SIG-M5 (cell line): ENCODE measurements around the gene KIF4B.
"Not testable (repeated sequence)": the region's sequence is repeated elsewhere in the genome, so short reads cannot be mapped to it uniquely, and the experiment has no call there.

Source experiments
- DNase-seq: peaks from one replicate; lab custom pipeline; 2025; lab: John Stamatoyannopoulos, UW

KIF4B gene

DNA sequence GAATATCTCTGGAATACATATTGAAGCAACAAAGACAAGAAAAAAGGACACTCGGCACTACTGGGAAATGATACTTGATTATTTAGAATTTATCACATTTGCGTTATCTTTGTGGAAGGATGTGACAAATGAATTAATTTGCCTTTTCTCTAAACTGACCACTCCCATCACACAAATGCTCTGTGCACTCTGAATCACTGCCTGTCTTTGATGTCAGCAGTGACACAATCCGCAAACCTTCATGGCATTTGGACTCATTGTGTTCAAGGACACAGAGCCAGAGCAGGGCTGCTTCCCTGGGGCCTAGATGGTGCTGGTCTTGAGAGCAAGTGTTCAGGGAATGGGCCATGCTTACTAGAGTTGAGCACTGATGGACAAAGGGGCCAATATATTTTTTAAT lies 4.9 kb upstream of the KIF4B start:
- no peak for DNase-seq

DNA sequence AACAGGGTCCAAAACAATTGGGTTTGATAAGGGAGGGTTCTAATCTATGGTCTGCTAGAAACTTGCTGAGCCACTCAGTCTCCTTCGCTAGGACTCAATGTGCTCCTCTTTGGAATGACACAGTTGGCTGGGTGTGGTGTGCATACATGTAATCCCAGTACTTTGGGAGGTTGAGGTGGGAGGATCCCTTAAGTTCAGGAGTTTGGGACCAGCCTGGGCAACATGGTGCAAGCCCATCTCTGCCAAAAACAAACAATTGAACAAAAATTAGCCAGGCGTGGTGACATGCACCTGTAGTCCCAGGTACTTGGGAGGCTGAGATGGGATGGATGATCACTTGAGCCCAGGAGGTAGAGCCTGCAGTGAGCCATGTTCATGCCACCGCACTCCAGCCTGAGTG lies 2.7 kb upstream of the KIF4B start:
- DNase-seq, result no peak

DNA sequence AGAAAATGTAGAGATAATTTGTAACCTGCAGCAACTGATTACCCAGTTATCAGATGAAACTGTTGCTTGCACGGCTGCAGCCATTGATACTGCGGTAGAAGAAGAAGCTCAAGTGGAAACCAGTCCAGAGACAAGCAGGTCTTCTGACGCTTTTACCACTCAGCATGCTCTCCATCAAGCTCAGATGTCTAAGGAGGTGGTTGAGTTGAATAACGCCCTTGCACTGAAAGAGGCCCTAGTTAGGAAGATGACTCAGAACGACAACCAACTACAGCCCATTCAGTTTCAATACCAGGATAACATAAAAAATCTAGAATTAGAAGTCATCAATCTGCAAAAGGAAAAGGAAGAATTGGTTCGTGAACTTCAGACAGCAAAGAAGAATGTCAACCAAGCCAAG lies 1.7 kb downstream of the KIF4B start:
- no peak for DNase-seq

DNA sequence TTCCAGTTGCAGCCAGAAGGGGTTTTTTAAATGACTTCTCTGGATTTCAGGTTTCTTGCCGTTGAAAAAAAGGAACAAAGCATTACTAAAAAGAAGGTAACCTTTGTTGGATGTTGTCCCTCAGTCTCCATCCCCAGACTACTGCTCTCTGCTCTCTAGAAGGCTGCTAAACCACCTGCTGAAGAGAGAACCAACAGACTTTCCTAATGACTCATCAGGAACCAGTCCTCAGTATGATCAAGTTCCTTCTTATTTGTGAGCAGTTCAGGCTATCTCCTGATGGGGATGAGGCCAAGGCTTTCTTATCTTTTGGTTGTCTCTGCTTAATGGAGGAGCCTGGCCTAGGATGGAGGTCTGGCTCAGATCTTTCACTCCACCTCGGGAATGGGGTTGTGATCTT lies 4.1 kb downstream of the KIF4B start:
- no peak for DNase-seq

DNA sequence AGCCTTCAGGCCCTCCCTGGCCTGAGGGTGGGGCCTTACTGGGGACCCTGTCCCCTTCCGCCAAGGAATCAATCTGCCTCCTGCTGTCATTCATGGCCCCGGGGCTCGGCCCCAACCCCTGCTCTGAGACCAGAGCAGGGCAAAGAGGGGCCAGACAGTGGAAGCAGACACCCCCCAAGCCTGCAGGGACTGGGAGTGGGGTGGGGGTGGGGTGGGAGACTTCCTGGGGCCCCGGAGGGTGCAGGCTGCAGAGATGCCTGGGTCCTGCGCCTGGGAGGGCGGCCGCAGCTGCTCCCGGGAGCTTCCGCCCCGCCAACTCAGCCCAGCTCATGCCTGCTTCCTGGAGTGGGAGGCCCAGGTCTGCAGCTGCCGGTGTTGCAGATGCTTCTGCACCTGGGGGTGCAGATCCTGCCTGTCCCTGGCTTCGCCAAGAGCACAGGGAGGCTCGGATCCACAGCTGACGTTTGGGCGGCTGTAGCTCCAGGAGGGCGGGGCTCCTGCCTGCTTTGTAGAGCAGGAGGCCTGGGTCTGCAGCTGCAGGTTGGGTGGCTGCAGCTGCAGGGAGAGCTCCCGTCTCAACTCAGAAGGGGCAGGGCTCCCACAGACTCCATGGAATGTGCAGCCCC lies 6.2 kb downstream of the KIF4B start:
- no peak for DNase-seq

DNA sequence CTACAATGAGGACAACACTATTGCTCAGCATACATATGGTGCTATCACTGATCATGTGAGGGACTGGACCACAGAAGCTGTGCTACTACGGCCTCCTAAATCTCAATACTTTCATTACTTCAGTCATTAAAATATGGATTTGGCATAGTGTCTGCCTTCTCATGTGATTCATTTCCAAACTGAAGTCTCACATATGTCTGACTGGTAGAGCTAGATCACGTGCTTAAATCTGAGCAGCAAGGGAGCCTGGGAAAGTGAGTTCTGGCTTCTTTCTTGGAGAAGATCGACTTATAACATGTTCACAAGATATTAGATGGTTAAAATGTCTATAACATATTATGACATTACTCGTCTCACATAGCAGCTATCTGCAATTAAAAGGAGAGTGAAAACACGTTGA lies 8.3 kb downstream of the KIF4B start:
- DNase-seq, result no peak

DNA sequence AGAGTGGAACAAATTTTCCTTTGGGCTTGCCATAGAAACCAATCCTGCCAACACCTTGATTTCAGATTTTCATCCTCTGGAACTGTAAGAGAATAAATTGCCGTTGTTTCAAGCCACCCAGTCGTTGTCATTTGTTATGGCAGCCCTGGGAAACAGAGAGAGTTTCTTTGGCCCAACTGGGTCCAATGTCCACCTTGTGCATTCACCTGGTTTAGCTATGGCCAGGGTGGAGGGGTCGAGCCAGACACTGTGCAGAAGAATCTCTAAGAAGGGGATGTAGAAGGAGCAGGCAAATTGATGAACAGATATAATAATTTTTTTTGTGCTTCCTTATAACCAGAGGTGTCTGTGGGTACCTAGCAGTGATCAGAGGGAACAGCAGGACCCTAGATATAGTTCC lies 9.8 kb downstream of the KIF4B start:
- DNase-seq, result no peak

DNA sequence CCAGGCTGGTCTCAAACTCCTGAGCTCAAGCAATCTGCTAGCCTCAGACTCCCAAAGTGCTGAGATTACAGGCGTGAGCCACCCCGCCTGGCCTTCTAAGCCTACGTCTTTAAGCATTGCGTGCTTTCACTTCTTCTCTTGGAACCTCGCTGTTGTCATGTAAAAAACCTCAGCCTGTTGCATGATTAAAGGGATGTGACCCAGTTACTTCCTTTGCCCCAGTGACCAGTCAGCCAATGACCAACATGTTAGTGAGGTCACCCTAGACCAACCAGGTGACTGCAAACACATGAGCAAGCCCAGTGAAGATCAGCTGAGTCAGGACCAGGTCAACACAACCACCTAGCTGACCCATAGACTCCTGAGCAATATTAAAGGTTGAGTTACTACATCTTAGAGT lies 10.5 kb downstream of the KIF4B start:
- DNase-seq, result no peak

DNA sequence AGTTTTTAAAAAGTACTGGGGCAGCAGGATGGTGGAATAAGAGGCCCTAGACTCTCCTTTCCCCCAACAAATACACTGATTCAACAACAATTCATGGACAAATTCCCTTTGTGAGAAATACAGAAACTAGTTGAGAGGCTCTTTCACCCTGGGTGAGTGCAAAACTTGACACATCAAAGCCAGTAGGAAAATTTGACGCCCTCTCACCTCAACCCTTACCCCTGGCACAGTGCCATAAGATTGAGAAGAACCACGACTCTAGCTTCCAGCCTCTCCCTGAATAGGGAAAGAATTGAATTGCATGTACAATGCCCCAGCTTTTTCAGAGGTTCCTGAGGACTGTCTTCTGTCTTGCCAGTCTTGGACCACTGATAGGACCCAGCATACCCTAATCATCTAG lies 12.3 kb downstream of the KIF4B start:
- DNase-seq, result no peak

DNA sequence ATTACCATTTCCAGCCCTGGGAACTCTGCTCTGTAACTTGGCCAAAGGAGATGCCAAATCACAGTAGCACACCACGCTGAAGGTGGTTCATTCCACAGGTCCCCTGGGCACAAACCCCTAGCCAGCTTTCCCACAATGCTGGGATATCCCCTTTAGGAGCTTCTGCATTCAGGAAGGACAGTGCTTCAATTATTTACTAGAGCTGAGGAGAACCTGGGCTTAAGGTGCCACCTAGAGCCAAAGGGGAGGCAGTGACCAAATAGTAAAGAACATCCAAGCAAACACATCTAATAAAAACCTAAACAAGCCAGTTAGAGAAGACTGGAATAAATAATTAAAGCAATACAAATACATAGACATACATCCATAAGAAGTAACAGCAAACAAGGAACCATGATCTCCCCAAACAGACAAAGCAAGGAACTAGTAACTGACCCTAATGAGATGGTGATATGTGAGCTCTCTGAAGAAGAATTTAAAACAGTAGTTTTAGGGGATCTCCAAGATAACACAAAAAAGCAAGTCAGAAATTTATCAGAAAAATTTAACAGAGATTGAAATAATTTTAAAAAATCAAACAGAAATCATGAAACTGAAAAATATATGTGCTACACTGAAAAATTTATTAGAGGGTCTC lies 14.6 kb downstream of the KIF4B start:
- DNase-seq, result no peak

DNA sequence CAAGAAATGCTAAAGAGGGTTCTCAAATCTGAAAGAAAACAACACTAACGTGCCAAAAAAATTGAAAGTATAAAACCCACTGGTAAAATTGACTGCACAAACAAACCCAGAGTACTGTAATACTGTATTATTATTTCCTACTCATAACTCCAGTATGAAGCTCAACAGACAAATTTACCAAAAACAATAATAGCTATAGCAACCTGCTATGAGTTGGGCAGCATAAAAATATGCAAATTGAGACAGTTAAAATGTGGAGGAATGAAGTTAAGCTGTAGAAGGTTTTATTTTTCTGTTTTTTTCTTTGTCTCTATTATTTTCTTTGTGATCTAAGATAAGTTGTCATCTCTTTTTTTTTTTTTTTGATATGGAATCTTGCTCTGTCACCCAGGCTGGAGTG lies 15.7 kb downstream of the KIF4B start:
- DNase-seq, result no peak

DNA sequence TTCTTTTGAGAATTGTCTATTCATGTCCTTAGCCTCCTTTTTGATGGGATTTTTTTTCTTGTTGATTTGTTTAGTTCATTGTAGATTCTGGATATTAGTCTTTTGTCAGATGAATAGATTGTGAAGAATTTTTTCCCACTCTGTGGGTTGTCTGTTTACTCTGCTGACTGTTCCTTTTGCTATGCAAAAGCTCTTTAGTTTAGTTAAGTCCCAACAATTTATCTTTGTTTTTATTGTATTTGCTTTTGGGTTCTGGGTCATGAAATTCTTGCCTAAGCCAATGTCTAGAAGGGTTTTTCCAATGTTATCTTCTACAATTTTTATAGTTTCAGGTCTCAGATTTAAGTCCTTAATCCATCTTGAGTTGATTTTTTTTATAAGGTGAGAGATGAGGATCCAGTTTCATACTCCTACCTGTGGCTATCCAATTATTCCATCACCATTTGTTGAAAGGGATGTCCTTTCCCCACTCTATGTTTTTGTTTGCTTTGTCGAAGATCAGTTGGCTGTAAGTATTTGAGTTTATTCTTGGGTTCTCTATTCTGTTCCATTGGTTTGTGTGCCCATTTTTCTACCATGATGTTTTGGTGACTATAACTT lies 20.7 kb downstream of the KIF4B start:
- DNase-seq, result not testable (repeated sequence)

DNA sequence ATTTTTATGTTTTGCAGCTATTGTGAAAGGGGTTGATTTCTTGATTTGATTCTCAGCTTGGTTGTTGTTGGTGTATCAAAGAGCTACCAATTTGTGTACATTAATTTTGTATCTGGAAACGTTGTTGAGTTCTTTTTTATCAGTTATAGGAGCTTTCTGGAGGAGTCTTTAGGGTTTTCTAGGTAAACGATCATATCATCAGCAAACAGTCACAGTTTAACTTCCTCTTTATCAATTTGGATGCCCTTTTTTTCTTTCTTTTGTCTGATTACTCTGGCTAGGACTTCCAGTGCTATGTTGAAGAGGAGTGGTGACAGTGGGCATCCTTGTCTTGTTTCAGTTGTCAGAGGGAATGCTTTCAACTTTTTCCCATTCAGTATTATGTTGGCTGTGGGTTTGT lies 21.5 kb downstream of the KIF4B start:
- DNase-seq, result not testable (repeated sequence)

DNA sequence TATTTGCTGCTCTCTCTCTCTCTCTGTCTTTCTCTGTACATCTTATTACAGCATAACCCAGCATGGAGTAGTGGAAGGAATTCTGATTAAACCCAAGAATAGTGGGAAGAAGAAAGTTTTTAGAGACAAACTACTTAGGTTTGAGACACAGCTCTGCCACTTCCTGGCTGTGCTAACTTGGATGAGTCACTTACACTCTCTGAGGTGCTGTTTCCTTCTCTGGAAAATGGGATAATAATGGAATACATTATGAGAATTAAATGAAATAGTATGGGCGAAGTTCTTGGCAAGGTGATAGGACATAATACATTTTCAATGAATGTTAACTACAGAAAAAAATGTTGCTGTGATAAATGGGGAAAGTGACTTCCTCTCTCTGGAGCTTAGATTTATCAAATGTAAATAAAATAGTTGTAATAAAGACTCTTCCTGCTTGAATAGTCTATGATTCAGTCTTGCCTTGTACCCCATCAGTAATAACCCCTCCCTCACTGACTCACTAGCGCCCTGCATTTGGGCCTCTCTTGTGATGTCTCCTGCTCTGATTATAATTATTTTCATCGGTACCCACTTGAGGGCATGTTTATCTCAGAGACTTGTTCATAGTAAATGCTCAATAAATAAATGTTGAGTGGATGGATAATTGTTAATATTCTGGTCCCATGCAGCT lies 27.6 kb downstream of the KIF4B start:
- no peak for DNase-seq

DNA sequence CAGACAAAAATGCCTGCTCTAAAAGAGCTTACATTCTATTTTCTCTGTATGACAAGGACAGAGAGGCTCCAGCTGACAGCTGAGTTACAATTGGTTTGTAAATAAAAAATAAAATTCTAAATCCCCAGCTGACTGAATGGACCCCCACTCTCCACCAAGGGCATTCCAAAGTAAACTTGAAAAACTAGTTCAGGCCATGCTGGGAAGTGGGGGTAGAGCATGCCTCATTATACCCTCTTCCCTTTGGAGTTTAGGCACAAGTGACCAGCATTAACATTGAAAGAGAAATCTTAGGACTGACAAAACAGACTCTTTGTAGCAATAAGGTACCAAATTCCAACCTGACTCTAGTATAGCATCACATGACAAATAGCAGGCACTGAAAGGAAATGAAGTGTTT lies 31.0 kb downstream of the KIF4B start:
- DNase-seq, result no peak

DNA sequence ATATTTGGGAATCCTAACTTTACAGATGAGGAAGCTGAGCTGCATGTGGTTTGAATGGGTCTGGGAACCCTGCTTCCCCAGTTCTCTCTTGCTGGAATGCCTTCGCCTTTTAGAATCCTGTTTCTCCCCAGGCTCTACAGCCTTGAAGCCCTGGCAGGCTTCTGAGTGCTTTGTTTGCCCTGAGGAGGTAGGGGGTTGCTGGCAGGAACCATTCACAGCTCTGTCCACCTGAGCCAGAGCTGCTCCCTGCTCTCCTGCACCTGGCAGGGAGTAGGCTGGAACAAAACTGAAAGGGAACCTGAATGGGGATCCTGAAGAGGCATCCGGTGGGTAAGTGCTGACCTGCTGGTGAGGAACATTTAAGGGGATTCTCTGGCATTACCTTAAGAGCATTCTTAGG lies 33.0 kb downstream of the KIF4B start:
- no peak for DNase-seq

DNA sequence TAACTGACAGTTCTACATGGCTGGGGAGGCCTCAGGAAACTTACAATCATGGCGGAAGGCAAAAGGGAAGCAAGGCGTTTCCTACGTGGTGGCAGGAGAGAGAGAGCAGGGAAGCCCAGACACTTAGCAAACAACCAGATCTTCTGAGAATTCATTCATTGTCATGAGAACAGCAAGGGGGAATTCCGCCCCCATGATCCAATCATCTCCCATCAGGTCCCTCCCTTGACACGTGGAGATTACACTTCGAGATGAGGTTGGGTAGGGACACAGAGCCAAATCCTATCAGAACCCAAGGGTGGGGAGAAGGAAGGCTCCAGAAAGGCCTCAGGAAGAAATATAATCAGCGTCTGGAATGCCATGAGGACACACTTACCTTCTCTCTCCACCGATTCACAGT lies 34.3 kb downstream of the KIF4B start:
- DNase-seq, result no peak

DNA sequence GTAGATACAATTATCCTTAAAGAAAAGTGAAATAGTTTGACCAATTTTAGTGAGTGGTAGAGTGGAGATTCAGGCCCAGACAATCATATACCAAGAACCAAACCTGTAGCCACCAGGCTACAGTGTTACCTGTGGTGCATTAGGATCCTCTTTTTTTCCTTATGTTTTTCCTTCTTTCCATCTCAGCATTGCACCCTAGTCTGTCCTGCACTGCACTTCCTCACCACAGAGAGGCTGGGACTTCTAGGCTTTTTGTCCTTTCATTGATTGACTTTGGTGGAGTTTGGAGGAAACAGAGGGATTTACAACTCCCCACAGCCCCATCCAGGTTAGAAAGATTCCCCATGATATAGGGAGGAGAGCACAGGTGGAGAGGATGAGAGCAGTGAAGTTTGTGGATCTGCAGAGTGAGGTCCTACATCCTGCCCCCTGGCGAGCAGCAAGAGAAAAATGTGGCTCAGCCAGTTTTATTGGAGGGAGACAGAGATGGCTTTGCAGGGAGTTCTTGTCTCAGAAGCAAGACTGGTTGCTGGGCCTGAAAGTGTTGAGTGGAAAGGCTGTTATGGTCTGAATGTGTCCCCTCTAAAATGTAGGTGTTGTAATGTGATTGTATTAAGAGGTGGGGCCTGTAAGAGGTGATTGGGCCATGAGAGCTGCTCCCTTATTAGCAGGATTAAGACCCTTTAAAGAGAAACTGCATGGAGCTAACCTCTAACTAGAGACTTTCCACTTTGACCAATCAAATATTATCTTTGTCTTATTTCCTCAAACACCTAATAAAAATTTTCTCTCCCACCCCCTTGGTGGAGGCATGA lies 36.2 kb downstream of the KIF4B start:
- DNase-seq, result no peak

DNA sequence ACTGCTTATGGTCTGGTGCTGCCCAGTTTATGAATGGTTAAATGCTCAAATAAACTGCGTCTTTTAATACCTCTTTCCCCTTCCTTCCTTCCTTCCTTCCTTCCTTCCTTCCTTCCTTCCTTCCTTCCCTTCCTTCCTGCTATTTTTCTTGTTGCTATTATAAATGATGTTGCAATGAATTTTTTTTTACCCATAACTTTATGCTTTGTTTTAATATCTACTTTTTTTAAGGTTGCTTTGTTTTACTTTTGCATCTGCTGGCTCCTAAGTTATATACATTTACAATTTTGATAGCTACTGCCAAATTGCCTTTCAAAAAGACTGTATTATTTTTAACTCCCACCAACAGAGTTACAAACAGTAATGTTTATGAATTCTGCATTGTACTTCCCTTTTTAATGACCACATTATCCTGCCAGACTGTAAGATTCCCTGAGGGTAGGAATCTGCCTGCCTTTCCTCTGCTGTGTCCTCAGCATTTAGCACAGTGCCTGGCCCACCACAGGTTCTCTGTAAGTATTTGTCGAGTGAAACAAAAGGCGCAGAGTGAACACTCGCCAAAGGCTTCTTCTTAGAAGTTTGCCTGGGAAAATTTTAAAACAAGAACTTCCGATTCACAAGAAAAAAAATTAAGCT lies 36.9 kb downstream of the KIF4B start:
- DNase-seq, result no peak

DNA sequence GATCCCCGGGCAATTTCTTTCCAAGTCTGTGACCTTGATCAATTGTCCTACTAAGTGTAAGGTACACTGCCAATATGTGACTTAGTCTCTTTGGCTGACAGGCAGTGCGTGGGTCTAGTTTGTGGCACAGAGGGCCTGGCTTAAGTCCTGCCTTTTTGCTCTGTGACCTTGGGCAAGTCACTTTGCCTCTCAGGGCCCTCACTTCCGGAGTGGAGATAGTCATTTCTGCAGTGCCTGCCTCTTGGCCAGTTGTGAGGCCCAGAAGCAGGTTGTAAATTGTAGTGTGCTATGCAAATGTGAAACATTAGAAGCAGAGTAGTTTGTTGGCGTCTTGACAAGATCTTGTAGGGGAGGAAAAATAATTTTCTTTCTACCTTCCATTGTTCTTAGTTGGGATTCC lies 39.0 kb downstream of the KIF4B start:
- DNase-seq, result no peak

DNA sequence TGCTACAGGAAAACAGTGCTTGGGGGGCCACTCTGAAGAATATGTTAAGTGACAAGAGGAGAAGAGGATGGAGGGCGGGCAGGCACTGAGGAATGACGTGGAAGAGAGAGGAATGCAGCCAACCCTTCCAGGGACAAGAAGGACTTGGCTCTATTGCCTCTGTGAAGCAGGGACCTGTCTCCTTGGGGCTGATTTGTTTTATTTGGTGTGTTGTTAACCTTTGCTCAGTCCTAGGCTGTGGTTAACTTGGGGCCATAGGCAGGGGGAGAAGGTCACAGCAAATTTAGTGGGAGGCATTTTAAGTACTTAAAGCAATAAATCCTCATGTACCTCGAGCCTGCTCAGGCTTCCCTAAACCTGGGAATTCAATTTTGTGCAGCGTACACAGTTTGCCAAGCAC lies 39.9 kb downstream of the KIF4B start:
- no peak for DNase-seq

DNA sequence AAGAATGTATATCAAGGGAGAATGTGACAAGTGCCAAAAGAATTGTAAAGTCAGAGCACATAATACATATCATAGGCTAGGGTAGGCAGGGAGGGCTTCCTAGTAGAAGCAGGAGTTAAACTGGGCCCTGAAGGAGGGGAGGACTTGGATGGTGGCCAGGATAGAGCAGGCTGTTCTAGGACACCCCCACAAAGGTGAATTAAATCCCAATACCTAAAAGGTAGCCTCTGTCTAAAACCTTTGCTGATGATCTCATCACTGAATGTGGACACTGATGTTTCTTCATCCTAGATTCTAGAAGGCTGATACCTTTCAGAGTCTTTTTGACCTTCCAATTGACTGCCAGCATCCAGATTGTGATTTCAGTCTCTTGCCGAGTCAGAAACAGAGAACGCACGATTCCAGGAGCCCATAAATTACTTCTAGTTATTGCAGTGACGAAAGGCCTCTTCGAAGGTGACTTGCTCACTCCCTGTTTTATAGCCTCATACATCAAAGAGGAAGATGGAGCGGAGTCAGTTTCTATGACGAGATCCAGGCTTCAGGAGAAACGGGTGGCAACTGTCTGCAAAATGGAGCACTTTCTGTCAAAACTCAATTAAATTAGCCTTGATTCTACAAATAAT lies 43.2 kb downstream of the KIF4B start:
- DNase-seq, result no peak
